Activated CD8-positive, alpha-beta memory T cell treated with anti-CD3 and anti-CD28 coated beads, Interleukin-2, amount 50 U/mL, for 24 hours (primary cell): ENCODE measurements around the gene POU6F2.
"Not testable (repeated sequence)": the region's sequence is repeated elsewhere in the genome, so short reads cannot be mapped to it uniquely, and the experiment has no call there.

ENCODE experiments used
- DNase-seq: peaks from one replicate; pipeline ENCODE4 v3.0.0-alpha.2; 2020; ENCODE audit errors: extremely low read depth

Gene POU6F2

DNA sequence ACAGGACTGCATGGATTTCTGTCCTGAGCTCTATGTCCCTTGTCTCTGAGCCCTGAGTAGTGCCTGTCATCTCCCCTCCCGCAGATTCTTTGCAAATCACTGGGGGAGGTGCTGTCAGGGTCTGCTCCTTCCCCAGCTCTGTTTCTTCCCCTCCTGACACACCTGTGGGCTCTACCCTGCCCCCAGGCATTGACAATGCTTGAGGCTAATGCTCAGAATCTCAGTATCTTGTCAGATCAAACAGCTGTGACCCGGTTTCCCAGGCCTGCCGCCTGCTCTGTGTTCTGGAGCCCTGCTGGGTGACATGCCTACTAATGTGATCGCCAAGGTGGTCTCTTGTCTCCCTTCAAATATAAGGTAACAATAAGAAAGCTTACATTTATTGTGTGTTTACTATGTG lies 209.0 kb downstream of the POU6F2 start:
- no peak for DNase-seq

DNA sequence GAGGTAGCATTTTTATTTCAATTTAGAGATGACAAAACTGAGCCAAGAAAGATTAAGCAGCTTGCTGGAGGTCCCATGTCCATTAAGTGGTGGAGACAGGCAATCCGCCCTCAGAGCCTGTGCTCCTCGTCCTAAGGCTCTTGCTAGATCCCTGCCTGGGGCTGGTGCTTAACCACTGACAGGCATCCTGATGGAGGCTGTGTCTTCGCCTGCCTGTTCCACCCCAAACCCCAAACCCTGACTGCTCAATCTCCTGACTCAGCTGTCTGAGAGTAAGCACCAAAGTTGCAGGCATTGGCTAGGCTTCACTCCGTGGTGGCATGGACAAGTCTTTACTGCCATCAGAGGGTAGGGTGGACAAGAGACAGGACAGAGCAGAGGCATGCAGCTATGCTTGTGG lies 209.4 kb downstream of the POU6F2 start:
- DNase-seq, result no peak

DNA sequence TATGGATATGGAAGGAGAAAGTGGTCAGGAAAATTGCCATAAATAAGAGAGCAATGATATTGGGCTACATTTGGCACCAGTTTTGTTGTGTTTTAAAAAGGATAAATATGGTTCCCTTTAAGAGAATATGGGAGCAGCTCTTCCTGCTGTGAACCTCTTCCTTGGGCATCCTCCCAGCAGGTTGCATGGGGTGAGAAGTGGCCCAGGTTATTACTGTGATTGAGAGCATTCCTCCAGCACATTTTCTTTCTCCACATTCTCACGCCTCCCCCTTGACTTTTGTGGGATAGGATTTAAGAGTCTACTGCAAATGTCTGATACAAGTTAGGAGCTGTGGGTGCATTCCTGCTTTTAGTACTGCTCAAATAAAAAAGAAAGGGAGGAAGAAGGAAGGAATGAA lies 214.8 kb downstream of the POU6F2 start:
- DNase-seq, result no peak

DNA sequence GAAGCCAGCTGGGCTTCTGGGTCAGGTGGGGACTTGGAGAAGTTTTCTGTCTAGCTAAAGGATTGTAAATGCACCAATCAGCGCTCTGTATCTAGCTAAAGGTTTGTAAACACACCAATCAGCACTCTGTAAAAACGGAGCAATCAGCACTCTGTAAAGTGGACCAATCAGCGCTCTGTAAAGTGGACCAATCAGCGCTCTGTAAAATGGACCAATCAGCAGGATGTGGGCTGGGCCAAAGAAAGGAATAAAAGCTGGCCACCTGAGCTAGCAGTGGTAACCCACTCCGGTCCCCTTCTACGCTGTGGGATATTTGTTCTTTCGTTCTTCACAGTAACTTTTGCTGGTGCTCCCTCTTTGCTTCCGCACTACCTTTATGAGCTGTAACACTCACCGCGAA lies 216.7 kb downstream of the POU6F2 start:
- not testable (repeated sequence) for DNase-seq

DNA sequence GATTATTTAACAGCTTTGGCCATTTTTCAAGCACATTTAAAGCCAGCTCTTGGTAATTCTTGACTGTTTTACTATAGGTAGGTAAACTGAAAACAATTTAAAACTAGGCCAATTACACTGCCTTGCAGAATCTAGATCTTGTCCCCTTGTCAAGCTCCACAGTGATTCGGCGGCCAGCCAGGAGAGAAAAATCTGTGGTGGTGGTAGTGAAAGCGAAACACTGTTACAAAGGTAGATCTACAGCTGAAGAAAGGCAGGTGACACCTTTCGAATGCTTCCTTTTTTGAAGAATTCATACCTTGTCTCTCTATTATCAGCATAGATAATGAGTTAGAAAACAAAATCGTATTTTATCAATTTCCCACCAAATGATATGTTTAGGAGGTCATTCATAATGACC lies 218.3 kb downstream of the POU6F2 start:
- no peak for DNase-seq

DNA sequence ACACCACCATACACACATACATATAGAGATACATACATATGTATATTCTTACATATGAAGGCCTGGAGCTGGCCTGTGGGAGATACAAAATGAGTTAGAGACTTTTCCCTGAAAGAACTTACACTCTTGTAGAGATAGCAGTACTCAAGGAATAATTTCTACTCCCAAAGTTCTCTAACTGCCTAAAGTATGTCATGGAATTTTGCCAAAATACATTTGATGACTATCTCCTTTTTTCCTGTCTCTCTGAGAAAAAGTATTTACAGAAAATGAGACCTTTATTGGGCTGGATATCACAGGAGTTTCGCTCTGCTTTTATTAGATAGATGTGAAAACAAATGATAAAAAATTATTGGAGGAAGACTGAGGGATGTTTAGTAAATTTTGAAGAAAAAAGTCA lies 220.1 kb downstream of the POU6F2 start:
- no peak for DNase-seq

DNA sequence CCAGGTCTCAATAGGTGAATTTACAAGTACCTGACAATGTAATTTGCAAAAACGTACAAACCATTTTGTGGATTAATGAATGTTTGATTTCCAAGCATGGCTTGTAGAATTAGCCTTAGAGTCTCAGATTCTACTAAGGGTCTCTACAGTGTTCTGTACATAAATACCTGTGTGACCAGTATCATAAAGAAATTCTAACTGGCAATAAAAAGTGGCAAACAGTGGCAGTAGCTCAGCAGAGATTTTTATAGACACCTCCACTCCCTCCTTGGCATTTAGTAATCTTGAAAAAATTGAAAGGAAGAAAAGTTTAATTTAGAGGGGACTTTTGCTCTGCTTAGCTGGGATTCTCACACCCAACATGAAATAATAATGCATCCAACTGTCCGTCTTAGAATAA lies 220.8 kb downstream of the POU6F2 start:
- DNase-seq, result no peak

DNA sequence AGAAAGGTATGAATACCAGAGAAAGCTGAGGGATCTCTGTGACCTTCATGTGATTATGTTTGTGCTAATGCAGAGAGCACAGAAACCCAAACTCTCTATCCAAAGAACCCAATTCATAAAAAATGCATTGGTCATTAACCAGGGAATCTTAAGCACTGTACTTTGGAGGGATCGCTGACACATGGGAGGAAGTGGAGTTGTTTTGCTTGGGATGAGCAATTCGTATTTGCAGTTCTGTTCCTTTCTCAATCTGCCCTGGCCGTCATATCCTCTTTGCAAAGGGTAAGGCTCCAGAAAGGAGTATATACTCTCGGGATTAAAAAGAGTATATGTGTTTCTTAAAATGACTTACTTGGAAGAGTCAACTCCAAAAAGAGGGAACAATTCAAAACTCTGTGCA lies 221.3 kb downstream of the POU6F2 start:
- no peak for DNase-seq

DNA sequence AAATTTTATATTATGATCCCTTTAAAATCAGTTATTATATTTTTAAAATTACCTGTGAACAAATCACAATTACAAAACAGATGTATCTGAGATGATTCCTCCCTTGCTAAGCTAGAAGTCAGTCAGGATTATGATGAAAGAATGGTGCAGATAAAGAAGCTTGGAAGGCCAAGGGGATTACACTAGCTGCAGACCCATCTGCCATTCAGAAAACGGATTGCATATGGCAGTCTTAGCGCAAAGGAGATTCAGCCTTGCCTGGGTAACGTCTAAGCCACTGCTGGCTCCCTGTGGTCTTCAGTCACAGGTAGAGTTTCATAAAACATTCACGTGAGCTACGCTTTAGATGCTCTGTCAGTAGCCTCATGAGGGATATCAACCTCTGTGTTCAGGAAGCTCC lies 222.2 kb downstream of the POU6F2 start:
- DNase-seq, result no peak

DNA sequence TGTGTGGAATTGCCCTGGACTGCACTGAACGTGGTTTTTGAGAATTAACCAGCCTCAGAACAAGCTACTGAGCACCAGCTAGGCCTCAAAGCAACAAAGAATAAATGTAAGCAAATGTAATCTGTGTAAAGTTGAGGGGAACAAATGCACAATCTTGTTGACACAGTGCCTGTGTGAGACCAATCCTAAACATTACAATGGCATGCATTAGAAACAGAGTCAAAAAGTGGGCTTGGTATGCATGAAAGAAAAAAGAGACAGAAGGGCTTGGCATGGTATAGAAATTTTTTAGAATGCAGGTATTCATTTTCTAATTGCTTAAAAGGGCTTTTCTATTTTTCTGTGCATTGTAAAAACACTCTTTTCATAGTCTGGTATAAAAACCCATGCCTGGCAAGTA lies 224.3 kb downstream of the POU6F2 start:
- no peak for DNase-seq

DNA sequence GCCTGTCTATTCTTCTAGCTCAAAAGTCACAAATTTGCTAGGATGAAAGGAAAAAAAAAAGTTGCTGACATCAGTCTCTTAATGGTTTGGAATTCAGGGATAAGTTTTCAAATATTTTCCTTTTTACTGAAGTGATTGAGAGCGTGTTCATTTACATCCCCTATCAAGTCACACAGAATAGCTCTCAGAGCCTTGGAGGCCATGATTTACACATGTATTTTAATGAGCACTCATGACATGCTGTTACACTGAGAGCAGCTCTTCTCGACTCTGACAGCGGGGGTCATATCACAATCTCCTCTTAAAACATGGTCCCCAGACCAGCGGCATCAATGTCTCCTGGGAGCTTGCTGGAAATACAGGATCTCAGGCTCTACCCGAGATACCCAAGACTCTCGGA lies 232.7 kb downstream of the POU6F2 start:
- no peak for DNase-seq

DNA sequence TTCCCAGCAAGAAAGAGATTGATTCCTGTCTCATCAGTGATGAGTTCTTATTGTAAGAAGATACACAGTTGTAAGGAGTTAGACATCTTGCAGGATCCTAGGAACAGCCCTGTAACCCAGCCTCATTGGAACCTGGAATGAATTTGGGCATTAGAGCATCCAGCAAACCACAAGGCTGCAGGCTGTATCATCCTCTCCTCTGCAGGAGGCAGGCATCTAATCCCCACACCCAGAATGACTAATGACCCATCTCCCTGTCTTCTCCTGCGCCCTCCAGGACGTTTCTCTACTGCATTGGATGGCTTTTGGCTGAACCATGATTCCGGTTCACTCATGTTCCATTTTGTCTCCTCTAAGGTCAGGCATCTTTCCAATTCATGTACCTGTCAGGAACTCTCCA lies 233.9 kb downstream of the POU6F2 start:
- DNase-seq, result no peak

DNA sequence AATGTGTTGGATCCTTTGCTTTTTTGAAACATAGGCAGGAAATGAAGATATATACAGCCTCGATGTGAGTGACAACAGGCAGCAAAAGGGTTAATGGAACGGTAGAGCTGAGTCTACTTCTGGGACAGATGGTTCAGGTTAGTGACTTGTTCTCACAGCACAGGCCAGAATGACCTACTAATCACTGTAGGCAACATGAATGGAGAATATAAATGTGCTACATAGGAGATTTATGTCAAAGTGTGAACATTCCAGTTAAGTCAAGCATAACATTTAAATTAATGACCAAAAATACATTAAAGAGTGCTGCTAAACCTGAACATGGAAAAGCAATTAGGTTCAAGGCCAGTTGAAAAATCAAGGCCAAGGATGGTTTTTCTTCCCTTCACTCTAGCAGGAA lies 235.2 kb downstream of the POU6F2 start:
- DNase-seq, result no peak

DNA sequence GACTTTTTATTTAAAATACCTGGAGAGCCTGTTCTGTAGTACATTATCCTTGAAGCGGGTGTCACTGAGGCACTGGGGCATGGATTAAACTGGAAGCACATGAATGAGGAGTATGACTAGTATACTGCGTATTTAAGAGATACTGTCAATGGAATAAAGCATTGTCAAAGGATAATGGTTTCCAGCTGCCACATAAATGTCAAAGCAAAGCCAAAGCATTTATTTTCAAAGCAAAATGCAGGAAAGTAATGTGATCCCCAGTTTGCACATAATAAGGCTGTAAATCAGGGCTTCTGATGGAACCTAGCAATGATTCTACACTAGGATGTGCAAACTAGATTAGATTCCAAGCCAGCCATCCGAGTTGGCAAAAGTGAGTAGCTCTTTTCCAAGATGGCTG lies 240.1 kb downstream of the POU6F2 start:
- DNase-seq, result no peak

DNA sequence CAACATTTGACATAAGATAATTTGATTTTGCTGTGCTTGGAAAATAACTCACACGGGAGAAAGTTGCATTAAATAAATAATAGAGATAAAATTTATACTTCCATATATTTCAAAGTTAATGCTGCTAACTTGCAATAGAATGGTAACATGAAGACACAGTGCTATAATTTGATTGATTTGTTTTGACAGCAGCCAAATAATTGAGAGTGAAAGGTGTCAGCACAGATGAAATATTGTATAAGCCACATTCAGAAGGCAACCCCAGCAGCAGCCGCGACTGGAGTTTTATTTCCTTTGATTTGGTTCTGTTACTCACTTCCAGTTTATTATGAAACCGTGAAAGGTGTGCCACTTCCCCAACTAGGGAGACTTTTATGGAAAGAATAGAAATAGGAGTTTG lies 242.2 kb downstream of the POU6F2 start:
- no peak for DNase-seq

DNA sequence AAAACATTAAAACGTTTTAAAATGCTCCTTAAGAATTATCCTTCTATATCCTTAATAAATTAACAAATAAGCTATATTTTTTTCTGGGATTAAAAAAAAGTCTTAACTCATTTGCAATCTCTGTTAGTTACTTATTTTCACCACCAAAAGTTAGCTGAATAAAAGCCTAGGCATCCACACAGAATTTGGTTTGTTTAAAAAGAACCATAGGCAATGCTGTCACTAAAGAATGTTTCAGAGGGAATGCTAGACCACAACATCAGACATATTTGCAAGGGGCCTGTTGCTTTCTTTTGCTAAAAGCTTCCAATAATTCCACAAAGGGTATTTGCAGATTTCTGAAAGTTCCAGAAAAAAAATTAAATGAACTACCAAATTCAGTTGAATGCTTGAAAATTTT lies 244.2 kb downstream of the POU6F2 start:
- no peak for DNase-seq

DNA sequence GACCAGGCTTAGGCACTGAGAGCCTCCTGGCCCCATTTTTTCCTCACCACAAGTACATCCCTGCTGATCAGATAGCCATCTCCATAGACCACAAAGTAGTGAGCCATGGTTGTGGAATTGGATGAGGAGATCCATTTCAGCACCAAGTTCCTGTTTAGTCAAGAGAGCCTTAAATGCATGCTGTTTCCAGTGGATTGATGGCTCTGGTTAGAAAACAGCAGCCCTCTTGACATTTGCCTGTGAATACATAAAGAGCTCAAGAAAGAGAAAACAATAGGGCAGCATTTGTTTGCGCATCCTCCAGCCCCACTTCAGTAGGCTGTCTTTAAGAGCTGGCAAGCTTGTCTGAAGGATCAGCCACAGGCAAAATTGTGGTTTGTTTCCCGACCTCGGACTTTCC lies 251.2 kb downstream of the POU6F2 start:
- DNase-seq, result no peak

DNA sequence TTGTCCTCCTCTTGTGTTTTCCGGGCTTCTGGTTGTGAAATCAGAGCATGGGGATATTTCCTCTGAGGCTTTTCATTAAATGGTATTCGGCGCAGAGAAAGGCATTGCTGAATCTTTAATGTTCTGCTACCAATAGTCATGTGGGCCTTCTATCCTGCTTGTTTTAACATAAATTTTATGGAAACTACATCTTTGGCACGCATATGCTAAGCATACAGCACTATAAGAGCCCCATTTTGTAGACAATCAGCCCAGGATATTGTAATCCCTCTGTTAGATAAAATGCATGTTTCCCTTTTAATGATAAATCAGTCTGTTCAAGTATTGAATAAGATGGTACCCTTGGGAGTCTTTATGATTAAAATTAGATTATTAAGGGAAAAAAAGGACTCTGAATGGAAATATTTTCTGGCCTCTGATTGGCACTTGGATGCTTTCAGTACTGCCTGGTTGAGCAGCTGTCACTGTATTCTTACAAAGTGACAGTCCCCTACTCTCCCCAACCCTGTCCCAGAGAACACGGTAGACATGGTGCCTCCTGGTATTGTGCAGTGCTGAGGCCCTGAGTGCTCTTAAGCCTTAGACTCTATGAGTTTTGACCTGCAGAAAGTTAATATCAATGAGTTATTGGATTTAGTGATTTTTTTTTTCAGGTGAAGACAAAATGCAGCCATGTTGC lies 256.3 kb downstream of the POU6F2 start:
- no peak for DNase-seq

DNA sequence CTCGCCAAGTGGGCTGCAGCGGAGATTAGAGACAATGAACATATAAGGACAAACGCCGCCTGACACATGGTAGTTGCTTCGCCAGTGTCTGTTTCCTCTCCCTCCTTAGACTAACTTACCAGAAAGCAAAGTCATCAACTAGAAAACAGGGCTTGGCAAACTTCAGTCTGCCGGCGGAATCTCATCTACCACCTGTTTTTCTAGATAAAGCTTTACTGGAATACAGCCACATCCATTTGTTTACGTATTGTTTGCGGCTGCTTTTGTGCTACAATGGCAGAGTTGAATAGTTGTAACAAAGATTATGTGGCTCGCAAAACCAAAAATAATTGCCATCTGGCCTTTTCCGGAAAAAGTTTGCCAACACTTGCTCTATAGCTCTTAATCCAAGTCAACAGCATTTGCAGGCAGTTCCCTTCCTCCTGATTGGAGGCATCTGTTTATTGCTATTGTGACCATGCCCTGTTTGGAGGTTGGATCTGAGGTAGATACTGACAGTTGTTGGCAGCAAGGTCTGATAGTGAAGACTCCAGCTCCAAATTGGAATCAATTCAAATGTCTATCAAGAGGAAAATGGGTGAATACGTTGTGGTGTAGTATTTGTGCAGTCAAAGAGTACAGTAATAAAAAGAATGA lies 260.6 kb downstream of the POU6F2 start:
- DNase-seq, result no peak

DNA sequence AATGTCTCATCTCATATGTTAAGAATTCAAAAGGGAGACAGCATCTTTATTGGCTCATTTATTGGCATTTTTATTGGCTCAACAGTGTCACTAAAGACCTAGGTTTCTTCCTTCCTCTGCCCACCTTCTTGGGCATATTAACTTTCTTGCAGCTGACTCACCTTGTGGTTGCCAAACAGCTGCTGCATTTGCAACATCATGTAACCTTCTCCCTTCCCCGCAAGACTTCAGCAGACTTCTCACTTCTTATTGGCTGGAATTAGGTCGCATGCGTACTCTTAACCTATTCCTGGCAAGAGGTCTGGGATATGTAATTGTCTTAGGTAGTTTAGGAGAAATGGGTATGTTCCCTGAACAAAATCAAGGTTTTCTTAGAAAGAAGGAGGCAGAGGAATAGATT lies 263.2 kb downstream of the POU6F2 start:
- DNase-seq, result no peak

DNA sequence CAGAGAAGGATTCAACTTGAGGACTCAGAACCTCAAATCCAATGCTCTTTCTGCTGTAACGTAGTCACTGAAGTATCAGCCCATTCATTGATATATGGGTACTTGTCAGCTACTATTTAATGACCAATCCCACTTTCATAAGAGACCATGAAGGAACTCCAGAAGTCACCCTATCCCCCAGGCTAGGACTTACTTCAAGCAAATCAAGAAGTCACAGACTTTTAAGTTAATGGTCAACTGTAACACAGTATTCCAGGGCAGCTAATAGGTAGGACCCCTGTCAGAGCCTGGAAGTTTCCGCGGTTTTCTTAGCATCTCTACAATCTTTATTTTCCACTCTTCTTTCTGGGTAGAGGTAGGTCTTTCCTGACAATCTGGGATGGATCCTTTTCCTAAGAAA lies 269.9 kb downstream of the POU6F2 start:
- no peak for DNase-seq

DNA sequence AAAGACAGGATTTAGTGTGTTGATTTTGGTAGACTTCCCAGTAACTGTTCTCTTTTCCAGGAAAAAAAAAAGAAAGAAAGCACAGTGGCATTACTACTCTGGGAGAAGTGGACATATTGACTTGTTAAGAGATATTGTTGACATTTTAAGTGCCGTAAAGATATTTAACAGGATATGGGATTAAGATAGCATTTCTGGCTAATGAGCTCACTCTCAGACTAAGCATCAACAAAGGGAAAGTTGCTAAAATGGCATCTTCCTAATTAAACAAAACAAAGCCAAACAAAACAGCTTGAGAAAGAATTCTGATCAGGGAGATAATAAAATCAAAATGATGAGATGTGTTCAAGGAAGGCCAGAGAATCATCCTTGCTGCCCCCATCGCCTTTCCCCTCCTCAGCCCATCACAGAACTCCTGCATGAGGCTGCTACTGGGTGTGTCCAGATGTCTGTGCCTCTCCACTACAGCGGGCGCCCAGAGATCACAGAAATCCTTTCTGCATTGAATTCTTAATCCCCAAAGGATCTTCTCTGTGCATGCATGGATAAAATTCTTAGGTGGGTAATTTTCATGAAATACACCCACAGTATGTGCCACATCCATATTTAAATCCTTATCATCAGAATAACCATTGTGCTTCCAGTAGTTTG lies 270.5 kb downstream of the POU6F2 start:
- DNase-seq, result no peak

DNA sequence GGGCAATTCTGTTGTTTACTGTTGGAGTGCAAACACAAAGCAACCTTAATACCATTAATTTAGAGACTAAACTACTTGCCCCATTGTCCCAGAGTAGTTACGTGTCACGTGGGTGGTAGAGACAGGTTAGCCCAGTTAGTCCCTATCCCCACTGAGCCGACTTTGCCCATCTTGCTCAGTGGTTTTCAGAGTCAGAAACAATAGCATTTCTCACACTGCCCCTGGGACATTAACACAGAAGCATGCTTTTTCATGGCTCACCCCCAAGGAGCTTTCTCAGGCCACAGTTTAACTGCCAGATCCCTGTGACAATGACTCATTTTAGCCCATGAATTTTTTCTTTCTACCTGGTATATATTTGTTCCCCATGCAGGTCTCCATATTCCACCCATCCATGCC lies 271.0 kb downstream of the POU6F2 start:
- no peak for DNase-seq
